ENCODE results near the gene LGALS9.
"Not testable (repeated sequence)": the region's sequence is repeated elsewhere in the genome, so short reads cannot be mapped to it uniquely, and the experiment has no call there.

The LGALS9 gene

GRCh38 chr17:27634026-27634335 lies 3.0 kb downstream of the LGALS9 start:
- Histone ChIP-seq H3K4me1 (peaks cover 65% of the 10 kb centered on the region), H3K9me3 (no peaks in the 10 kb centered on the region), H3K27ac (no peak overlapping the region), H3K4me3 (no peak overlapping the region), H3K4me2 (peak overlapping the region; percentile 92), H4K20me1 (no peaks in the 10 kb centered on the region), H3K27me3 (no peaks in the 10 kb centered on the region), H3K36me3 (peaks cover 14% of the 10 kb centered on the region; the same call in 1 of the 2 replicates), H3K9ac (no peak overlapping the region)
- TF ChIP-seq Cebpa-rat (IDR thresholded peaks at IDR 0.05), result no peak

GRCh38 chr17:27634776-27635175 lies 3.8 kb downstream of the LGALS9 start:
- H3K27ac ChIP-seq, result no peak overlapping the region
- H3K9ac ChIP-seq, result no peak overlapping the region
- H3K36me3 ChIP-seq, result peaks cover 22% of the 10 kb centered on the region
- H4K20me1 ChIP-seq, result no peaks in the 10 kb centered on the region
- no peaks in the 10 kb centered on the region for H3K27me3 ChIP-seq
- no peaks in the 10 kb centered on the region for H3K9me3 ChIP-seq
- no peak for TF ChIP-seq Cebpa-rat (IDR thresholded peaks at IDR 0.05)
- H3K4me3 ChIP-seq, result no peak overlapping the region
- H3K4me2 ChIP-seq, result peak overlapping the region; percentile 92
- peaks cover 57% of the 10 kb centered on the region for H3K4me1 ChIP-seq

GRCh38 chr17:27635275-27635823 lies 4.4 kb downstream of the LGALS9 start:
- H3K9ac ChIP-seq, result peak overlapping the region; percentile 34; the same call in 1 of the 2 replicates
- no peaks in the 10 kb centered on the region for H3K27me3 ChIP-seq
- no peaks in the 10 kb centered on the region for H3K9me3 ChIP-seq
- peak overlapping the region; percentile 92 for H3K4me2 ChIP-seq
- H3K36me3 ChIP-seq, result peaks cover 28% of the 10 kb centered on the region
- H3K27ac ChIP-seq, result peak overlapping the region; percentile 55
- no peak for TF ChIP-seq Cebpa-rat (IDR thresholded peaks at IDR 0.05)
- H3K4me1 ChIP-seq, result peaks cover 51% of the 10 kb centered on the region
- H4K20me1 ChIP-seq, result no peaks in the 10 kb centered on the region
- H3K4me3 ChIP-seq, result no peak overlapping the region

GRCh38 chr17:27636005-27636520 lies 5.1 kb downstream of the LGALS9 start:
- H4K20me1 ChIP-seq, H3K27me3 ChIP-seq, H3K9me3 ChIP-seq, H3K4me3 ChIP-seq: not testable (repeated sequence)
- Histone ChIP-seq H3K4me1 (peaks cover 45% of the 10 kb centered on the region), H3K4me2 (peak overlapping the region; percentile 92), H3K27ac (peak overlapping the region; percentile 55), H3K9ac (0 out of 2 replicates have a peak overlapping the region, but pooled peaks have one; percentile 34), H3K36me3 (peaks cover 35% of the 10 kb centered on the region)

- H3K9ac ChIP-seq, H3K27me3 ChIP-seq: not testable (repeated sequence)
These were observed 6.8 kb downstream of the LGALS9 start for GRCh38 chr17:27637818-27638217.

GRCh38 chr17:27638415-27638914 lies 7.5 kb downstream of the LGALS9 start:
- not testable (repeated sequence) for H3K4me2 ChIP-seq, H3K27me3 ChIP-seq, H3K4me3 ChIP-seq, H3K9ac ChIP-seq, H4K20me1 ChIP-seq, H3K27ac ChIP-seq, H3K9me3 ChIP-seq
- peaks cover 27% of the 10 kb centered on the region for H3K4me1 ChIP-seq
- peaks cover 45% of the 10 kb centered on the region for H3K36me3 ChIP-seq

More at GRCh38 chr17:27637818-27638217, 6.8 kb downstream of the LGALS9 start:
- peaks cover 33% of the 10 kb centered on the region for H3K4me1 ChIP-seq
- not testable (repeated sequence) for H3K4me3 ChIP-seq, H3K4me2 ChIP-seq, H4K20me1 ChIP-seq, H3K9me3 ChIP-seq, H3K27ac ChIP-seq
- peaks cover 45% of the 10 kb centered on the region for H3K36me3 ChIP-seq

GRCh38 chr17:27640790-27641189 lies 9.8 kb downstream of the LGALS9 start:
- Histone ChIP-seq H3K27me3 (no peaks in the 10 kb centered on the region), H3K9ac (no peak overlapping the region), H3K36me3 (peaks cover 51% of the 10 kb centered on the region), H3K4me3 (no peak overlapping the region), H3K4me2 (no peak overlapping the region), H4K20me1 (no peaks in the 10 kb centered on the region), H3K27ac (no peak overlapping the region), H3K4me1 (peaks cover 3% of the 10 kb centered on the region), H3K9me3 (no peaks in the 10 kb centered on the region)
- TF ChIP-seq Cebpa-rat (IDR thresholded peaks at IDR 0.05), result no peak

GRCh38 chr17:27644586-27644985 lies 13.6 kb downstream of the LGALS9 start:
- H3K9me3 ChIP-seq, result no peaks in the 10 kb centered on the region
- no peaks in the 10 kb centered on the region for H3K4me1 ChIP-seq
- no peak overlapping the region for H3K27ac ChIP-seq
- H4K20me1 ChIP-seq, result no peaks in the 10 kb centered on the region
- no peak for TF ChIP-seq Cebpa-rat (IDR thresholded peaks at IDR 0.05)
- H3K36me3 ChIP-seq, result peaks cover 66% of the 10 kb centered on the region
- no peak overlapping the region for H3K9ac ChIP-seq
- no peaks in the 10 kb centered on the region for H3K27me3 ChIP-seq
- H3K4me3 ChIP-seq, result no peak overlapping the region
- no peak overlapping the region for H3K4me2 ChIP-seq

GRCh38 chr17:27645621-27646020 lies 14.6 kb downstream of the LGALS9 start:
- not testable (repeated sequence) for H3K27me3 ChIP-seq, H3K4me3 ChIP-seq, H4K20me1 ChIP-seq, H3K9me3 ChIP-seq, H3K9ac ChIP-seq, H3K4me1 ChIP-seq, H3K4me2 ChIP-seq, H3K27ac ChIP-seq
- H3K36me3 ChIP-seq, result peaks cover 55% of the 10 kb centered on the region

- no peak for TF ChIP-seq Cebpa-rat (IDR thresholded peaks at IDR 0.05)
- Histone ChIP-seq H3K27me3 (no peaks in the 10 kb centered on the region), H4K20me1 (no peaks in the 10 kb centered on the region), H3K4me3 (no peak overlapping the region), H3K4me1 (peaks cover 7% of the 10 kb centered on the region), H3K4me2 (no peak overlapping the region), H3K27ac (no peak overlapping the region), H3K9me3 (no peaks in the 10 kb centered on the region), H3K9ac (no peak overlapping the region), H3K36me3 (peaks cover 49% of the 10 kb centered on the region)
These were observed 15.2 kb downstream of the LGALS9 start for GRCh38 chr17:27646232-27646631.

- no peak for TF ChIP-seq Cebpa-rat (IDR thresholded peaks at IDR 0.05)
- no peak overlapping the region for H3K9ac ChIP-seq
- H3K27me3 ChIP-seq, result no peaks in the 10 kb centered on the region
- no peak overlapping the region for H3K4me2 ChIP-seq
- no peak overlapping the region for H3K27ac ChIP-seq
- H3K9me3 ChIP-seq, result no peaks in the 10 kb centered on the region
- H3K4me3 ChIP-seq, result no peak overlapping the region
- H3K36me3 ChIP-seq, result peaks cover 41% of the 10 kb centered on the region
- no peaks in the 10 kb centered on the region for H4K20me1 ChIP-seq
- peaks cover 22% of the 10 kb centered on the region for H3K4me1 ChIP-seq
These were observed 16.8 kb downstream of the LGALS9 start for GRCh38 chr17:27647765-27648164.

- H3K9me3 ChIP-seq, H3K9ac ChIP-seq, H3K27me3 ChIP-seq, H4K20me1 ChIP-seq, H3K27ac ChIP-seq, H3K4me2 ChIP-seq, H3K4me3 ChIP-seq: not testable (repeated sequence)
- H3K36me3 ChIP-seq, result peaks cover 33% of the 10 kb centered on the region
- peaks cover 36% of the 10 kb centered on the region for H3K4me1 ChIP-seq
These were observed 18.2 kb downstream of the LGALS9 start for GRCh38 chr17:27649111-27649571.

Data from BLaER1 (cell line).